HL-60 (cell line): Measurements from ENCODE around the gene MRPS22.
A peak's percentile ranks its signal among the peaks of the same experiment; 100 is the strongest.

Experiments used
- DNase-seq, 2 experiments: peaks; one replicate each; pipeline ENCODE4 v3.0.0-alpha.2; 2010 to 2020; ENCODE audit warnings: low read depth in 1 of 2, low spot score in 1 of 2
- H3K27ac ChIP-seq: fragments of 250-450 bp; sonication (Bioruptor Pico); replicated peaks from 2 replicates; pipeline ENCODE4 v1.5.1; 2020; ENCODE audit warnings: mild to moderate bottlenecking, moderate library complexity
- H3K27me3 ChIP-seq: fragments of 250-450 bp; sonication (Bioruptor Pico); 2 replicates; pipeline ENCODE4 v1.5.1; 2021; ENCODE audit warnings: mild to moderate bottlenecking, moderate library complexity; ENCODE audit not compliant: insufficient read depth, poor library complexity, severe bottlenecking
- H3K4me3 ChIP-seq: replicated peaks from 2 replicates; pipeline ENCODE4 v1.5.1; 2011; ENCODE audit warnings: mild to moderate bottlenecking, control low read depth, low read length; ENCODE audit not compliant: insufficient read depth
- GABPA ChIP-seq: IDR thresholded peaks from 2 replicates; pipeline ENCODE4 v1.6.1; 2012; ENCODE audit warnings: low read depth
- POLR2AphosphoS5 ChIP-seq: IDR thresholded peaks from 2 replicates; pipeline ENCODE4 v1.6.1; 2012; ENCODE audit warnings: low read depth
- REST ChIP-seq: IDR thresholded peaks from 2 replicates; pipeline ENCODE4 v1.6.1; 2012; ENCODE audit warnings: low read depth; ENCODE audit not compliant: insufficient replicate concordance
- SPI1 ChIP-seq: IDR thresholded peaks from 2 replicates; pipeline ENCODE4 v1.6.1; 2012; ENCODE audit warnings: low read depth, mild to moderate bottlenecking, borderline replicate concordance
- TF ChIP-seq, protein P1 (sequence below): IDR thresholded peaks from one replicate; pipeline ENCODE4 v1.5.1; 2011; ENCODE audit warnings: low read length, control low read depth, inconsistent platforms; ENCODE audit not compliant: insufficient read depth

Gene MRPS22

DNA sequence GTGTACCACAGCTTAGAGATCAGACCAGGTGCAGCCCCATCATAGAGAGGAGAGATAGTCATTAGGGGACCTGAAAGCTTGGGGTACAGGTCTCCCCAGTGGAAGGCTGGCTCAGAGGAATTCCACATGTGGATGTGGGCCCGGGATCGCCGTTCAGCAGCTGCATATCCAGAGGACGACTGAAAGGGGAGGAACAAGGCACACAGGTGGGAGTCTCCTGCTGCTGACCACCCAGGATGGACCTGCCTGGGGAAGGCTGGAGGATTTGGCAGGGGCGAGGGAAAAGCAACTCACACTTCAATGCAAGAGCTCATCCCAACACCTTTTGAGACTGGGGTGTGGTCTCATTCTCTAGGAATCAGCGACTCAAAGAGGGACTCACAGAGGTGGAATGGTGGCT is 25.0 kb upstream of the MRPS22 start:
- H3K27ac ChIP-seq: no peak overlapping the region
- TF ChIP-seq, protein P1, sequence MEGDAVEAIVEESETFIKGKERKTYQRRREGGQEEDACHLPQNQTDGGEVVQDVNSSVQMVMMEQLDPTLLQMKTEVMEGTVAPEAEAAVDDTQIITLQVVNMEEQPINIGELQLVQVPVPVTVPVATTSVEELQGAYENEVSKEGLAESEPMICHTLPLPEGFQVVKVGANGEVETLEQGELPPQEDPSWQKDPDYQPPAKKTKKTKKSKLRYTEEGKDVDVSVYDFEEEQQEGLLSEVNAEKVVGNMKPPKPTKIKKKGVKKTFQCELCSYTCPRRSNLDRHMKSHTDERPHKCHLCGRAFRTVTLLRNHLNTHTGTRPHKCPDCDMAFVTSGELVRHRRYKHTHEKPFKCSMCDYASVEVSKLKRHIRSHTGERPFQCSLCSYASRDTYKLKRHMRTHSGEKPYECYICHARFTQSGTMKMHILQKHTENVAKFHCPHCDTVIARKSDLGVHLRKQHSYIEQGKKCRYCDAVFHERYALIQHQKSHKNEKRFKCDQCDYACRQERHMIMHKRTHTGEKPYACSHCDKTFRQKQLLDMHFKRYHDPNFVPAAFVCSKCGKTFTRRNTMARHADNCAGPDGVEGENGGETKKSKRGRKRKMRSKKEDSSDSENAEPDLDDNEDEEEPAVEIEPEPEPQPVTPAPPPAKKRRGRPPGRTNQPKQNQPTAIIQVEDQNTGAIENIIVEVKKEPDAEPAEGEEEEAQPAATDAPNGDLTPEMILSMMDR: no peak
- TF ChIP-seq SPI1: no peak
- no peak for TF ChIP-seq POLR2AphosphoS5
- peaks cover 3% of the 10 kb centered on the region for H3K27me3 ChIP-seq
- H3K4me3 ChIP-seq: no peak overlapping the region
- DNase-seq: no peak

DNA sequence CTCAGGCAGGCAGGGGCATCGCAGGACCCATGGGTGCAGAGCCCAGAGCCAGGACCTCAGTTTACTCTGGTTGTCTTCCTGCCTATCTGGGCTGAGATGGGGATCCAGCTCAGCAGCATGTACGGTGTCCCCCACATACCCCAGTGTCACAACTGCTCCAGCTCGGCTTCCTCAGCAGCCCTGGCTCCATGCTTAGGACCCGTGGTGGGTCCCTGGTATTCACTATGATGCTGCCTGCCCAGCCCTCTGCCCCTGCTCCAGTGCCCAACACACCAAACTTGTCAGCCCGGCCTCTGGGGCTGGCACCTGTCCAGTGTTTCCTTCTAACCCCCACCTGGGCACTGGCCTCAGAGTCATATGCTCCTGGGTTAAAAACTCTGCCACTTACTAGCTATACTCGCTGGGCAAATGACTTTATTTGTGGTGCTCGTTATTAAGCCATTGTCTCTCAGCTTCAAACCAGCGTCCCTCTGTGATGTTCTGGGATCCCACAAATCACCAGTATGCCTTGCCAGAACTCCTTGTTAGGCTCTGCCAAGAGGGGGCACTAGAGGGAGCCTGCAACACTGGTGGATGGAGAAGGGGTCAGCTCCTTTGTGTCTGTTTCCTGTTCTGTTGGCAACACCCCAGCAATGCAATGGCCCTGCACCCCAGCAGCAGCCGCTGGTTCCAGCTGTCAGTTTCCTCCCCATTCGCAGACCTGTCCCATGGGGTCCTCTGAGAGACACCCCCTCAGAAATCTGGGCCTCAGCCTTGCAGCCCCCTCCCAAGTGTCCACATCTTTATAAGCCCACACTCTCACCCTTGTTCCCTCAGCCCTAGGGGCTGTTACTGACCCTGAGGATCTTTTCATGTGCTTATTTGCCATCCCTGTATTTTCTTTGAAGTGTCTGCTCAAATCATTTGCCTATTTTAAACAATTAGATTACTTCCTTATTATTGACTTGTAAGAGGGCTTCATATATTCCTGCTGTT is 24.1 kb upstream of the MRPS22 start:
- peak in 1 of 2 experiments; percentile 14 for DNase-seq
- H3K27ac ChIP-seq: no peak overlapping the region
- no peak overlapping the region for H3K4me3 ChIP-seq
- TF ChIP-seq REST (no peak), GABPA (no peak), POLR2AphosphoS5 (no peak), SPI1 (no peak)
- TF ChIP-seq, protein P1: peak; percentile 29
- peaks cover 3% of the 10 kb centered on the region for H3K27me3 ChIP-seq

DNA sequence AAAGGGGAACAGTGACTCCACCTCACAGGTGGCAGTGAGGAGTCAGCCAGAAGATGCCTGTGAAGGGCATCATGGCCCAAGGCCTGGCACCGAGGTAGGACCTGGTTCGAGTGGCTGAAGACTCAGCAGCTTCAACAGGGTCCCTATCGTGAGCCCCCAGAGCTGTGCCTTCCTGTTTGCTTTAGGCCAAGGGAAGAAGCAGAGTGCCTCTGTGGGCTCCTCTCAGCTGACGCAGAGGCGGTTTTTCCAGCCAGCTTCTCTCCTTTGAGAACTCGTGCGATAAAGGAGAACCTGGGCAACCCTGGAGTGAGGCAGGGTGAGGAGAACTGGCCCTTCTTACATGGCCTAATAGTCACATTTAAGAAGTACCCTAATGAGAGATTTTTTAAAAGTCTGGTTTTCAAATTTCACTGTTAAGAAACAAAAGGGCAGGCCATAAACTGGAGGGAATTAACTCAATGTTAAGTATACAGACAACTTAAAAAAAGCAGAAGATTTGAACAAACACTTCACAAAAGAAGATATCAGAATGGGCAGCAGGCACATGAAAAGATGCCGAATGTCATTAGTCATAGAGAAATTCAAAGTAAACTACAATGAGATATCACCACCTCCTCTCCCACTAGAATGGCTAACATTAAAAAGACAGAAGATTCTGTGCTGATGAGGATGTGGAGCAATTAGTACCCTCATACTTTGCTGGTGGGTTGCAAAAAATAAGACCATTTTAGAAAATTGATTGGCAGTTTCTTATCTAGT is 23.1 kb upstream of the MRPS22 start:
- no peak for DNase-seq
- Histone ChIP-seq H3K27ac (no peak overlapping the region), H3K27me3 (peaks cover 3% of the 10 kb centered on the region), H3K4me3 (no peak overlapping the region)
- no peak for TF ChIP-seq GABPA
- no peak for TF ChIP-seq REST
- TF ChIP-seq POLR2AphosphoS5: no peak
- TF ChIP-seq, protein P1: no peak
- TF ChIP-seq SPI1: no peak
